Measurements from ENCODE around the gene ERICH3.

ERICH3 gene

DNA sequence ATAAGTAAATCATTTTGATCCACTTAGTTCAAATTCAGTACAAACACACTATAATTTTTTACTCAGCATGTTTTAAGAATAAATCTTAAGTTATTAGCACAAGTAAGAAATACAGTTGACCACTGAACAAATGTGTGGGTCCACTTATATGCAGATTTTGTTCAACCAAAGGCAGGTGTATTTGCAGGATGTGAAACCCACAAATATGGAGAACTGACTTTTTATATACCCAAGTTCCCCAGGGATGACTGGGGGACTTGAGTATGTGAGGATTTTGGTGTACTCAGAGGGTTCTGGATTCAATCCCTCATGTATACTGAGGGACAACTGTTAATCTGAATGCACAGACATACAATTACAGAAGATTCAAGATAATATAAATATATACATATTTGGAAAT is 25.7 kb upstream of the ERICH3 start:
- ATAC-seq (ENCODE audit: low read depth): no peak
- DNase-seq (ENCODE audit: low spot score): no peak
- no peaks in the 10 kb centered on the region for H3K27me3 ChIP-seq (ENCODE audit: insufficient read depth, poor library complexity, severe bottlenecking)
- H3K9me3 ChIP-seq (ENCODE audit: severe bottlenecking): no peaks in the 10 kb centered on the region
- H3K36me3 ChIP-seq (ENCODE audit: low read depth): no peaks in the 10 kb centered on the region
- no peak overlapping the region for H3K27ac ChIP-seq (ENCODE audit: poor library complexity, severe bottlenecking)
- no peak overlapping the region for H3K4me3 ChIP-seq (ENCODE audit: severe bottlenecking)
- peaks cover 2% of the 10 kb centered on the region for H3K4me1 ChIP-seq (ENCODE audit: insufficient read depth, poor library complexity, severe bottlenecking)
- TF ChIP-seq, protein P1, sequence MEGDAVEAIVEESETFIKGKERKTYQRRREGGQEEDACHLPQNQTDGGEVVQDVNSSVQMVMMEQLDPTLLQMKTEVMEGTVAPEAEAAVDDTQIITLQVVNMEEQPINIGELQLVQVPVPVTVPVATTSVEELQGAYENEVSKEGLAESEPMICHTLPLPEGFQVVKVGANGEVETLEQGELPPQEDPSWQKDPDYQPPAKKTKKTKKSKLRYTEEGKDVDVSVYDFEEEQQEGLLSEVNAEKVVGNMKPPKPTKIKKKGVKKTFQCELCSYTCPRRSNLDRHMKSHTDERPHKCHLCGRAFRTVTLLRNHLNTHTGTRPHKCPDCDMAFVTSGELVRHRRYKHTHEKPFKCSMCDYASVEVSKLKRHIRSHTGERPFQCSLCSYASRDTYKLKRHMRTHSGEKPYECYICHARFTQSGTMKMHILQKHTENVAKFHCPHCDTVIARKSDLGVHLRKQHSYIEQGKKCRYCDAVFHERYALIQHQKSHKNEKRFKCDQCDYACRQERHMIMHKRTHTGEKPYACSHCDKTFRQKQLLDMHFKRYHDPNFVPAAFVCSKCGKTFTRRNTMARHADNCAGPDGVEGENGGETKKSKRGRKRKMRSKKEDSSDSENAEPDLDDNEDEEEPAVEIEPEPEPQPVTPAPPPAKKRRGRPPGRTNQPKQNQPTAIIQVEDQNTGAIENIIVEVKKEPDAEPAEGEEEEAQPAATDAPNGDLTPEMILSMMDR (IDR thresholded peaks at IDR 0.05; ENCODE audit: poor library complexity, severe bottlenecking): no peak

- Histone ChIP-seq H3K27ac (ENCODE audit: poor library complexity, severe bottlenecking) (no peak overlapping the region), H3K36me3 (ENCODE audit: low read depth) (no peaks in the 10 kb centered on the region), H3K4me1 (ENCODE audit: insufficient read depth, poor library complexity, severe bottlenecking) (peaks cover 9% of the 10 kb centered on the region), H3K9me3 (ENCODE audit: severe bottlenecking) (no peaks in the 10 kb centered on the region), H3K4me3 (ENCODE audit: severe bottlenecking) (no peak overlapping the region), H3K27me3 (ENCODE audit: insufficient read depth, poor library complexity, severe bottlenecking) (no peaks in the 10 kb centered on the region)
- TF ChIP-seq, protein P1 (IDR thresholded peaks at IDR 0.05; ENCODE audit: poor library complexity, severe bottlenecking): no peak
- DNase-seq (ENCODE audit: low spot score): no peak
- ATAC-seq (ENCODE audit: low read depth): no peak
Observed at GRCh38 chr1:74697832-74698231, 24.2 kb upstream of the ERICH3 start.

DNA sequence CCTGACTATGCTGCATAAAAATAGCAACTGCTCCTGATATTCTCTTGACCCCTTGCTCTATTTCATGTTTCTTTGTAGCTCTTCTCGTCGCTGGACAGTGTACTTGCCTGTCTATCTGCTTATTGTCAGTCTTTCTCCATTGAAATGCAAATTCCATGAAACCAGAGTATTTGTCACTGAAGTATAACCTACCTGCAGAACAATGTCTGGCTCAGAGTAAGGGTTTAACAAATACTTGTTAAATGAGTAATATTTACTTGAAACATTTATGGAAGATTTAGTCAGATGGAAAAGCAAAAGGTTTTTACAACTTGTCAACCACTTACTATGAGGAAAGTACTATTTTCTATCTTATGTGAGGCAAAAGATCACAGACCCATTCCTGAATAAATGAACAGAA is 19.9 kb upstream of the ERICH3 start:
- H3K4me1 ChIP-seq (ENCODE audit: insufficient read depth, poor library complexity, severe bottlenecking): peaks cover 13% of the 10 kb centered on the region
- no peaks in the 10 kb centered on the region for H3K27me3 ChIP-seq (ENCODE audit: insufficient read depth, poor library complexity, severe bottlenecking)
- peak overlapping the region; percentile 18 for H3K27ac ChIP-seq (ENCODE audit: poor library complexity, severe bottlenecking)
- ATAC-seq (ENCODE audit: low read depth) (peak; percentile 97), DNase-seq (ENCODE audit: low spot score) (no peak)
- TF ChIP-seq, protein P1 (IDR thresholded peaks at IDR 0.05; ENCODE audit: poor library complexity, severe bottlenecking): no peak
- H3K9me3 ChIP-seq (ENCODE audit: severe bottlenecking): no peaks in the 10 kb centered on the region
- H3K36me3 ChIP-seq (ENCODE audit: low read depth): no peaks in the 10 kb centered on the region
- H3K4me3 ChIP-seq (ENCODE audit: severe bottlenecking): no peak overlapping the region

GRCh38 chr1:74690909-74691308 is 17.3 kb upstream of the ERICH3 start:
- Histone ChIP-seq H3K4me3 (ENCODE audit: severe bottlenecking) (no peak overlapping the region), H3K36me3 (ENCODE audit: low read depth) (no peaks in the 10 kb centered on the region), H3K27ac (ENCODE audit: poor library complexity, severe bottlenecking) (no peak overlapping the region), H3K9me3 (ENCODE audit: severe bottlenecking) (no peaks in the 10 kb centered on the region), H3K4me1 (ENCODE audit: insufficient read depth, poor library complexity, severe bottlenecking) (peaks cover 13% of the 10 kb centered on the region), H3K27me3 (ENCODE audit: insufficient read depth, poor library complexity, severe bottlenecking) (no peaks in the 10 kb centered on the region)
- DNase-seq (ENCODE audit: low spot score) (no peak), ATAC-seq (ENCODE audit: low read depth) (no peak)
- TF ChIP-seq, protein P1 (IDR thresholded peaks at IDR 0.05; ENCODE audit: poor library complexity, severe bottlenecking): no peak

DNA sequence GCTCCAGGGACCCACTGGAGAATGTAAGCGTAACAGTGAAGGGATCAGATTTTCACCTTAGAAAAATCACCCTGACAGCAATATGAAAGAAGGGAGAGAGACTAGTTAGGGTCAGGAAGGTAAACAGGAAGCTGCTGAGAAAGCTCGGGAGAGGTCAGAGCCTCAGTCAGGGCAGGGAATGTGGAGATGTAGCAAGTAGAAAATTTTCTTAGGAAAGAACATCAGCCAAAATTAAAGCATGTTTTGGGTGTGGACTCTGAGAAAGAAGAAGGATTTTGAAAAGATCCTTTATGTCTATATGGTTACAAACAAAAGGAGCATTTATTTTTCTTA is 16.7 kb upstream of the ERICH3 start:
- Histone ChIP-seq H3K9me3 (ENCODE audit: severe bottlenecking) (no peaks in the 10 kb centered on the region), H3K27ac (ENCODE audit: poor library complexity, severe bottlenecking) (no peak overlapping the region), H3K4me3 (ENCODE audit: severe bottlenecking) (no peak overlapping the region), H3K27me3 (ENCODE audit: insufficient read depth, poor library complexity, severe bottlenecking) (no peaks in the 10 kb centered on the region), H3K36me3 (ENCODE audit: low read depth) (no peaks in the 10 kb centered on the region), H3K4me1 (ENCODE audit: insufficient read depth, poor library complexity, severe bottlenecking) (peaks cover 13% of the 10 kb centered on the region)
- TF ChIP-seq, protein P1 (IDR thresholded peaks at IDR 0.05; ENCODE audit: poor library complexity, severe bottlenecking): no peak
- ATAC-seq (ENCODE audit: low read depth) (no peak), DNase-seq (ENCODE audit: low spot score) (no peak)

Measured in RWPE2 (cell line).